Measurements from ENCODE around the gene CYP4F2. TPM values are rescaled to one million over a fixed set of nuclear protein-coding genes. Genes with fewer than 3 reads are reported as not detected.

The CYP4F2 gene
- total and polyA plus RNA-seq, 2 of the 8 experiments (the other 6 are each of a cell fraction or from before 2014, with no cell fraction given) = not detected

- H3K79me1 ChIP-seq (ENCODE audit: low read depth, low read length) = no peaks in the 10 kb centered on the region
- CTCF ChIA-PET (ENCODE audit: partially characterized antibody) = no interaction called here
Observed at GRCh38 chr19:15841875-15842569, 55.9 kb downstream of the CYP4F2 start.

More at GRCh38 chr19:15841875-15842569, 55.9 kb downstream of the CYP4F2 start:
- Histone ChIP-seq H3K4me3 (ENCODE audit: extremely low read depth in 1 of 4, insufficient read depth in 2 of 4, low read depth in 3 of 4, low read length in 4 of 4) (no peak overlapping the region), H2BK120ac (replicated peaks; ENCODE audit: low read depth, low read length) (no peak overlapping the region), H3K79me2 (ENCODE audit: control insufficient read depth in 1 of 2, insufficient read depth in 2 of 2, low read length in 2 of 2) (no peaks in the 10 kb centered on the region), H2BK12ac (ENCODE audit: low read depth, low read length) (no peak overlapping the region), H3K14ac (ENCODE audit: insufficient read length) (no peak overlapping the region), H2BK5ac (ENCODE audit: low read depth, low read length) (no peak overlapping the region), H3K27ac (ENCODE audit: low read depth, low read length) (no peak overlapping the region), H3K23ac (ENCODE audit: insufficient read length) (no peak overlapping the region), H3K4me2 (ENCODE audit: insufficient read depth in 1 of 2, low read depth in 2 of 2, low read length in 2 of 2) (no peak overlapping the region), H2AFZ (ENCODE audit: low read length) (no peak overlapping the region), H3K4me1 (replicated peaks in 1 of 4; ENCODE audit: control insufficient read depth in 3 of 4, insufficient read depth in 4 of 4, low read length in 3 of 4) (no peaks in the 10 kb centered on the region), H4K5ac (ENCODE audit: insufficient read length, low read depth, low read length) (no peak overlapping the region), H4K20me1 (replicated peaks in 1 of 2; ENCODE audit: control insufficient read depth in 1 of 2, insufficient read depth in 2 of 2, low read length in 2 of 2) (no peaks in the 10 kb centered on the region), H2AK5ac (ENCODE audit: low read depth, low read length) (no peak overlapping the region), H4K8ac (ENCODE audit: extremely low read depth, insufficient read depth, low read length) (no peak overlapping the region), H3K27me3 (replicated peaks in 1 of 4; ENCODE audit: control insufficient read depth in 3 of 4, extremely low read depth in 1 of 4, insufficient read depth in 3 of 4, low read length in 3 of 4) (no peaks in the 10 kb centered on the region), H2BK15ac (ENCODE audit: low read length) (no peak overlapping the region), H3K36me3 (ENCODE audit: control insufficient read depth in 2 of 4, insufficient read depth in 4 of 4, low read length in 3 of 4) (no peaks in the 10 kb centered on the region), H2BK20ac (ENCODE audit: low read length) (no peak overlapping the region), H3K18ac (ENCODE audit: extremely low read depth, low read length) (no peak overlapping the region), H3K9ac (replicated peaks in 1 of 4; ENCODE audit: extremely low read depth in 1 of 4, low read depth in 3 of 4, low read length in 3 of 4) (no peak overlapping the region), H4K91ac (replicated peaks; ENCODE audit: insufficient read length, low read length) (no peak overlapping the region), H3K4ac (replicated peaks; ENCODE audit: insufficient read length, low read depth, low read length) (no peak overlapping the region), H3K23me2 (ENCODE audit: low read depth, low read length) (no peaks in the 10 kb centered on the region), H3K9me3 (ENCODE audit: insufficient read depth in 2 of 2, low read depth in 1 of 2, low read length in 1 of 2) (peaks cover 39 to 66% of the 10 kb centered on the region in 2 experiments), H3K56ac (replicated peaks; ENCODE audit: insufficient read length, low read depth, low read length) (no peak overlapping the region)
- FAIRE-seq (no peak), DNase-seq (ENCODE audit: low read depth in 1 of 2, low spot score in 2 of 2) (no peak)
- 67% methylated on average over 11 of the region's 11 CpGs; no CpG with 5 or more reads in 1 of the 2 experiments for WGBS, 2 experiments (ENCODE audit: extremely low coverage in 1 of 2, insufficient coverage in 1 of 2, insufficient read length in 1 of 2, insufficient replicate concordance in 2 of 2, low coverage in 1 of 2, low lambda C conversion rate in 2 of 2, missing lambda C conversion rate in 1 of 2)
- POLR2A ChIA-PET (ENCODE audit: partially characterized antibody) = no interaction called here
- no peak for TF ChIP-seq ATF2 (IDR thresholded peaks at IDR 0.05; ENCODE audit: low read length)
- peak in 1 of 3 experiments; percentile 25; a peak in 1 of 4 replicates for TF ChIP-seq CTCF (IDR thresholded peaks at IDR 0.05; ENCODE audit: control extremely low read depth in 1 of 3, insufficient read depth in 1 of 3, low read depth in 1 of 3, low read length in 3 of 3)

All from H1 (cell line).